ENCODE data around the gene EHMT2. TPM values are rescaled to one million over a fixed set of nuclear protein-coding genes. Genes with fewer than 3 reads are reported as not detected.
A peak's percentile ranks its signal among the peaks of the same experiment; 100 is the strongest.

Gene EHMT2
- total and polyA plus RNA-seq, 7 donors = 6.8 to 20.8 (median 8.4) TPM

GRCh38 chr6:31903957-31904356 is 6.5 kb upstream of the EHMT2 start:
- DNase-seq = no peak
- intact Hi-C loops (cut with DNase I) = loop anchor here (2.0 to 5.0 kb wide), 2 partner anchors 48 to 49 kb away; no protein-coding TSS in a partner anchor
- H3K27ac ChIP-seq = no peak overlapping the region
- H3K9me3 ChIP-seq = no peaks in the 10 kb centered on the region
- H3K36me3 ChIP-seq (ENCODE audit: insufficient read depth in 1 of 2, low read depth in 1 of 2) = no peaks in the 10 kb centered on the region
- no peak overlapping the region for H3K4me3 ChIP-seq
- 82 to 97% (median 91%) methylated on average over 3 of the region's 3 CpGs for WGBS, 3 donors
- peaks cover 13% of the 10 kb centered on the region for H3K4me1 ChIP-seq
- H3K27me3 ChIP-seq (ENCODE audit: insufficient read depth in 3 of 3, low read length in 2 of 3) = no peaks in the 10 kb centered on the region
- ATAC-seq = no peak
- TF ChIP-seq CTCF (IDR thresholded peaks at IDR 0.05) = no peak

GRCh38 chr6:31901953-31902643 is 4.6 kb upstream of the EHMT2 start, which contains the start of gene ZBTB12:
TSS of gene ZBTB12 (minus strand) at chr6:31902086. CDS start at chr6:31901305, 781 bp downstream.
- Histone ChIP-seq H3K27ac (peak within 1 kb of the TSS; percentile 75), H3K9me3 (no peaks in the 10 kb centered on the region), H3K4me3 (peak within 1 kb of the TSS; percentile 75), H3K27me3 (ENCODE audit: insufficient read depth in 3 of 3, low read length in 2 of 3) (no peaks in the 10 kb centered on the region), H3K4me1 (peaks cover 19% of the 10 kb centered on the region), H3K36me3 (ENCODE audit: insufficient read depth in 1 of 2, low read depth in 1 of 2) (no peaks in the 10 kb centered on the region)
- WGBS, 3 donors = 0 to 1% (median 0%) methylated on average over 36 to 76 of the region's 77 CpGs
- peak; percentile 91 to 93 for DNase-seq
- TF ChIP-seq CTCF (IDR thresholded peaks at IDR 0.05) = no peak
- ATAC-seq = peak; percentile 75 to 81 (median 78)
- intact Hi-C loops (cut with DNase I) = loop anchor here (2.0 to 5.0 kb wide), 2 partner anchors 50 to 51 kb away; no protein-coding TSS in a partner anchor

GRCh38 chr6:31901415-31901952 is 4.0 kb upstream of the EHMT2 start:
- Histone ChIP-seq H3K27me3 (ENCODE audit: insufficient read depth in 3 of 3, low read length in 2 of 3) (no peaks in the 10 kb centered on the region), H3K4me1 (peaks cover 19% of the 10 kb centered on the region), H3K4me3 (peak overlapping the region; percentile 75), H3K9me3 (no peaks in the 10 kb centered on the region), H3K27ac (peak overlapping the region; percentile 75), H3K36me3 (ENCODE audit: insufficient read depth in 1 of 2, low read depth in 1 of 2) (no peaks in the 10 kb centered on the region)
- no peak for TF ChIP-seq CTCF (IDR thresholded peaks at IDR 0.05)
- peak; percentile 24 to 36 (median 28) for ATAC-seq
- peak; percentile 70 to 82 for DNase-seq
- intact Hi-C loops (cut with DNase I) = loop anchor here in 1 of 2 donors (5.0 kb wide), 1 partner anchor 51 kb away; no protein-coding TSS in a partner anchor
- 0 to 1% (median 1%) methylated on average over 24 to 45 of the region's 45 CpGs for WGBS, 3 donors

DNA sequence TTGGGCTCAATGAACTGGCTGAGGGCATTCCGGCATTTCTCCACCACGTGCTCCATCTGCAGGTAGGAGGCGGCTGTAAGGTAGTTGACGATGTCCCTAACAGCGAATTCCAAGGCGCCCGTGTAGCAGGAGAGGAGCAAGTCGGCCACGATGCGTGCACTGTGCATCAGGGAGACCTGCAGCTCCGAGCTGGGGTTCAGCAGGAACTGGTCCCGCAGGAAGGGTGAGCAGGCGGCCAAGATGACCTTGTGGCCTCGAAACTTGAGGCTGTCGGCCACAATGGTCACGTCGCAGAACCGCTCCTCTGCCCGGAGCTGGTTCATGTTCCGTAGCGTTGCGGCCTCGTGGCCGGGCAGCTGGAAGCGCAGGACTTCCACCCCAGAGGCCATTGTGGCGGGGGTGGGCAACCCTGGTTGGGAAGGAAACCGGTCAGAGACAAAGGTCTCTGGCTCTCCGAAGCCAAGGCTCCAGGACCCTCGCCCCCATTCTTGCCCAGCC is 3.5 kb upstream of the EHMT2 start:
- peaks cover 0 to 1% of the 10 kb centered on the region in 2 donors for H3K36me3 ChIP-seq (ENCODE audit: insufficient read depth in 1 of 2, low read depth in 1 of 2)
- peak overlapping the region; percentile 75 for H3K4me3 ChIP-seq
- H3K27ac ChIP-seq = peak overlapping the region; percentile 75
- intact Hi-C loops (cut with DNase I) = loop anchor here in 1 of 2 donors (5.0 kb wide), 1 partner anchor 51 kb away; no protein-coding TSS in a partner anchor
- WGBS, 3 donors = 8 to 26% (median 15%) methylated on average over 28 to 29 of the region's 29 CpGs
- no peak for DNase-seq
- H3K4me1 ChIP-seq = peaks cover 19% of the 10 kb centered on the region
- TF ChIP-seq CTCF (IDR thresholded peaks at IDR 0.05) = no peak
- H3K9me3 ChIP-seq = no peaks in the 10 kb centered on the region
- no peaks in the 10 kb centered on the region for H3K27me3 ChIP-seq (ENCODE audit: insufficient read depth in 3 of 3, low read length in 2 of 3)
- ATAC-seq = peak in 2 of 4 donors; percentile 6 to 7
